ENCODE results near the gene MAEL. TPM values are rescaled to one million over a fixed set of nuclear protein-coding genes. Genes with fewer than 3 reads are reported as not detected.

MAEL gene
- total RNA-seq, 2 experiments from 2014 or later = 0.40 to 0.45 TPM

DNA sequence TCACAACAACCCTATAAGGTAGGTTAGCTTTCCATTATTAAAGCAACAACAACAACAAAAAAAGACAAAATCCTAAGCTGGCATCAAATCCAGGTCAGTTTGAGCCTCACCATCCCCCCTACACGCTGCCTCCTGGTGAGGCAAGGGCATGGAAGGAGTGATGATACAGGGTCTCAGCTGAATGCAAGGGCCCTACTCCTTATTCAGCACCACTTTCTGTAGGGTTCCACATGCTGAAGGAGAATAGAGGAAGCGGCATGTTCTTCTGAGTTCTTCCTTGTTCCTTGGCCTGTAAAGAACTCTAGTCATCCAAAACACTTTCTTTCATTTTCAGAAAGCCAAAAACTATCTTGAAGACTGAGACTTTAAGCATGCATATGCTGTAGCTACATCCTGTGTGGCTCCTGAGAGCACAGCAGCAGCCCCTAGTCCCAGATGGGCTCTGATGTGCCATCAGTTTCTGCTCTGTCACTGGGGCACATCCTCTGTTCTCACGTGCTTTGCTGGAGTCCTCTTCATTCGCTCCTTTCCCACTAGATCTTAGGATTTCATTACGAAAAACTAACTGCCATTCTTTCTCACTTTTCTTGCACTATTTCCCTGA, 19.9 kb upstream of the MAEL start:
- ChIA-PET POLR2A (no interaction called here), CTCF (interaction anchor here (1.3 to 1.5 kb wide), 2 partner anchors 59 to 90 kb away, joined by 4 read pairs; no protein-coding TSS in a partner anchor)
- Mint-ChIP-seq H3K4me3 (no peak overlapping the region), H3K27ac (peak overlapping the region; percentile 2), H3K36me3 (ENCODE audit: low read depth) (no peaks in the 10 kb centered on the region), H3K9me3 (no peaks in the 10 kb centered on the region), H3K27me3 (peaks cover 23% of the 10 kb centered on the region), H3K4me1 (peaks cover 40% of the 10 kb centered on the region)
- DNase-seq = no peak

DNA sequence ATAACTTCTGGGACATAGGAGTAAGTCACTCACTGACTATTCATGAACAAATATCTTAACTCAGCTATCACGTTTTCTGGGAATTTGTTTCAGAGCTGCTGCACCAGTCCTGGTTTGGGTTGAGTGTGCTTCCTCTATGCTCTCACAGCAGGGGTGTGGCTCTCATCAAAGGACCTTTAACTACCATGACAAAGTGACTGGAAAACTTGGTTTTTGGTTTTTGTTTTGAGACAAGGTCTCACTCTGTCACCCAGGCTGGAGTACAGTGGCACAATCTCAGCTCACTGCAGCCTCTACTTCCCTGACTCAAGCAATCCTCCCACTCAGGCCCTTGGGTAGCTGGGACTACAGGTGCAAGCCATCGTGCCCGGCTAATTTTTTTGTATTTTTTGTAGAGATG, 17.8 kb upstream of the MAEL start:
- Mint-ChIP-seq H3K4me1 (peaks cover 53% of the 10 kb centered on the region), H3K9me3 (no peaks in the 10 kb centered on the region), H3K36me3 (ENCODE audit: low read depth) (no peaks in the 10 kb centered on the region), H3K4me3 (no peak overlapping the region), H3K27me3 (peaks cover 31% of the 10 kb centered on the region), H3K27ac (no peak overlapping the region)
- ChIA-PET POLR2A (interaction anchor here (1.4 kb wide), 1 partner anchor 95 kb away, joined by 5 read pairs; the partner anchor contains the start of gene TADA1), CTCF (no interaction called here)
- DNase-seq = no peak

DNA sequence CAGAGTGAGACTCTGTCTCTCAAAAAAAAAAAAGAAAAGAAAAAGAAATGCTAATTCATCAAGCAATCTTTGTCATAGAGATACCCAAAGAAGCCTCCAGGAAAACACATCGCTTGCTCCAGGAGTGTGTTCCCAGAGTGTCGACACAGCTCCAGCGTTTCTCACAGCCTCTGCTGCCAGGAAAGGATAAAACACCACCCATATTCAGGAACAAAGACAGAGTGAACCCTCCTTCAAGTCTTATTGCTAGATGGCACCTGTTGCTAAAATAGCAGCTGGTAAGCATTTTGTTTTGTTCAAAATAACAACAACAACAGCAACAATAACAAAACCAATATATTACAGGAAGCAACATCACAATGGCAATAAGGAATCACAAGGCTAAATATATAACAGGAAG, 16.9 kb upstream of the MAEL start:
- Mint-ChIP-seq H3K27me3 (peaks cover 38% of the 10 kb centered on the region), H3K9me3 (no peaks in the 10 kb centered on the region), H3K36me3 (ENCODE audit: low read depth) (no peaks in the 10 kb centered on the region), H3K4me3 (no peak overlapping the region), H3K4me1 (peaks cover 58% of the 10 kb centered on the region), H3K27ac (no peak overlapping the region)
- CTCF ChIA-PET = interaction anchor here (2.2 to 4.0 kb wide), 2 partner anchors 62 to 86 kb away, joined by 6 to 11 read pairs; no protein-coding TSS in a partner anchor
- POLR2A ChIA-PET = interaction anchor here (1.2 kb wide), 1 partner anchor 72 kb away, joined by 3 read pairs; no protein-coding TSS in a partner anchor
- DNase-seq = no peak

DNA sequence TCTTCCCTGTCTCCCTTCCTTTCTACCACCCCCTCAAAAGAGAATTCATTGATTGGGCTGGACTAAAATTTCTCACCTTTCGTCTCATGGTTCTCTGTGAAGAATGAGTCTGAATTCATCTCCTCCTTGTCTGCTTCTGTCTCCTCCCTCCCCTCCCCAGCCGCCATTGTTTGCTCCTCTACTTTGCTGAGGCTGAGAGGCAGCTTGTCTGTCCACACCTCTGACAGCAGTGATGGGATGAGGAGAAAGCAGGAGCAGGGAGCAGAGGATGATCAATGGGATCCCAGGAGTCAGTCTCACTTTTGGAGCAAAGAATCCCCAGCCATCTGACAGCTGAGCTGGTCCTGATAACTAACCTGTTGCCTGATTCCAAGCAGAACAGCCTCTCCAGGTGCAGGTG, 16.3 kb upstream of the MAEL start:
- Mint-ChIP-seq H3K9me3 (no peaks in the 10 kb centered on the region), H3K36me3 (ENCODE audit: low read depth) (no peaks in the 10 kb centered on the region), H3K4me3 (no peak overlapping the region), H3K27ac (no peak overlapping the region), H3K4me1 (peaks cover 58% of the 10 kb centered on the region), H3K27me3 (peaks cover 37% of the 10 kb centered on the region)
- no peak for DNase-seq
- ChIA-PET CTCF (interaction anchor here (2.2 to 4.0 kb wide), 2 partner anchors 63 to 86 kb away, joined by 6 to 11 read pairs; no protein-coding TSS in a partner anchor), POLR2A (interaction anchor here (1.2 kb wide), 1 partner anchor 72 kb away, joined by 3 read pairs; no protein-coding TSS in a partner anchor)

DNA sequence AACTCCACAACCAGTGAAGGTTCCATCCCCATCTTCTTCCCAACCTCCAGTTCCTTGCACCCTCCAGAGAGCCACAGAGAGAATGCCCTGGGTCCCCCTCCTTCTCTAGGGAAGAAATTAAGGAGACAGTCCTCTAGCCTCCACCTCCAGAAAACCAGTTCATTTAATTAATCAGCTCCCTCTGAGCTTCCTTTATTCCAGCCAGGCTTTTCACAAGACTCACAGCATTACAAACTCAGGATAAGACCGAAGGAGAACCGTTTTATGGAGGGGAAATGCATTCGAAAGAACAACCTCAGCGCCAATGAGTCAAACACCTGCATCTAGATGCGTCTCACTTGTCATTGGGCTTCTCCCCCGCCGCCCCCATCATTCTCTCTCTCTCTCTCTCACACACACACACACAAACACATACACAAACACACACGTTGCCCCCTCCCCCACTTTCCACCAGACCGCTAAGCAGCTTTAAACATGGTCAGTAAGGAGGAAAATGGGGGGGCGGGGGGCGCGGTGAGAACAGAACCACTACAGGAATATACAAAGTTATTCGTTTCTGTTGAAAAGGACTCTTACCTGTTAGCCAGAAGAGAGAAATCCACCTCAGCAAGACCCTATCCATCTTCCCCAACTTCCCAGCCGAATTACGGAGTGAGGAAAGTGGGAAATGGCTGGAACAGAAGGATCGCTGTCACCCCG, 14.3 kb upstream of the MAEL start:
- Mint-ChIP-seq H3K4me1 (peaks cover 51% of the 10 kb centered on the region), H3K4me3 (peak overlapping the region; percentile 91), H3K27me3 (peaks cover 35% of the 10 kb centered on the region), H3K36me3 (ENCODE audit: low read depth) (no peaks in the 10 kb centered on the region), H3K9me3 (no peaks in the 10 kb centered on the region), H3K27ac (peak overlapping the region; percentile 74)
- peak; percentile 26 for DNase-seq
- CTCF ChIA-PET = interaction anchor here (0.7 to 4.0 kb wide), 2 partner anchors 65 to 82 kb away, joined by 3 to 11 read pairs; no protein-coding TSS in a partner anchor
- POLR2A ChIA-PET = interaction anchor here (0.7 to 2.5 kb wide), 3 partner anchors 99 to 525 kb away, joined by 3 to 7 read pairs (median 3); partner anchors contain the start of genes POU2F1 and TADA1

DNA sequence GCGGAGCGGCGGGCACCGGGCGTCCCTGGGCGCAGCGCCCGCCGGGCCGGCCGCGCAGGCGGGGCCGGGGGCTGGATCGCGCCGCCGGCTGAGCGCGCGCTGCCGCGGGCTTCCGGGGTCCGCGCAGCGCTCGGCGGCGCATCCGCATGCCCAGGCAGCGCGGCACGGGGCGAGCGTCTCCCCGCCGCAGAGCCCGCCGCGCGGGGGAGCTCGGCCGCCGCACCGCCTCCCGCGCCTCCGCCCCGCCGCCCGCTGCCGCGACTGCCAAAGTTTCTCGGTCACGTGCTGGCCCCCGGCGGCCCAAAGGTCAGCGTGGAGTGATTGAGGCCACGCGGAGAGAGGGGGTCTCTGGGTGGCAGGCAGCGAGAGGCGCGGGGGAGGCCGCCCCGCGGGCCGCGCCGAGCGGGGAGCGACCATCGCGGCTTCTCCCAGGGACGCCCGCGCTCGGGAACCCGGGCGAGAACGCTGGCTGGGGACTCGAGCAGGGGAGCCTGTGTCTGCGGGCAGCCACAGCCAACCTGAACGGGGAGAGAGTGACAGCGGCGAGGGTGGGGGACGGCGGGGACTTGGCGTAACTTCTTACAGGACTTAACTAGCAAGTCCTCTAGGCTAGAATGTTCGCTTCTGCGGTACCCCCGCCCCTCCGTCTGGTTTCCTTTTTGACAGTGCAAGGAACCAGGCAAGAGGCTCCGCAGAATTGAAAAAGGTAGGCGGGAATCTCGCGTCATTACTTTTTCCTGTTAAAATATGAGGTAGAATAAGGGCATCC, 13.5 kb upstream of the MAEL start, which contains the start of gene ILDR2:
Gene ILDR2 (minus strand): TSS at position 180 of the 769 bp plus-strand sequence. CDS start 272 bp downstream, outside the sequence.
- ChIA-PET POLR2A (interaction anchor here (0.5 to 2.5 kb wide), 2 partner anchors 65 to 244 kb away, joined by 3 to 7 read pairs; partner anchors contain the start of gene POU2F1), CTCF (interaction anchor here (4.0 kb wide), 1 partner anchor 66 kb away, joined by 11 read pairs; no protein-coding TSS in a partner anchor)
- peaks cover 35% of the 10 kb centered on the region for H3K27me3 Mint-ChIP-seq
- no peaks in the 10 kb centered on the region for H3K36me3 Mint-ChIP-seq (ENCODE audit: low read depth)
- DNase-seq = peak; percentile 63
- H3K9me3 Mint-ChIP-seq = no peaks in the 10 kb centered on the region
- peak within 1 kb of the TSS; percentile 74 for H3K27ac Mint-ChIP-seq
- peaks cover 48% of the 10 kb centered on the region for H3K4me1 Mint-ChIP-seq
- peak within 1 kb of the TSS; percentile 91 for H3K4me3 Mint-ChIP-seq

DNA sequence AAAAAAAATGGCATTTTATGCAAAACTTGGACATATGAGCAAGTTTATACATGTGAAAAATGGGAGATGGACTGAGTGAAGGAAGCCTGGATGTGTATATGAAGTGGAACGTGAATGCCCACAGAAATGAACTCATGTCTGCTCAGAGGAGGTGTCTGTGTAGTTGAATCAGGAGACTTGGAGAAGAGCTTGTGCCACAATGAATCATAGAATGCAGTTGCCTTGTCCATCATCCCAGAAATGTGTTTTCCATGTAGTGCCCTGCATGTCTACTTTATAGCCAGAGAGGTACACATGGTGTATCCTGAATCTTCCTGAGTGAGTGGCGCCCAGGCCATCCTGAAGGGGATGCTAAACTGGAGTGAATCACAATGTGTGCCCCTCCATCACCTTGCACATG, 11.1 kb upstream of the MAEL start:
- Mint-ChIP-seq H3K4me1 (peaks cover 28% of the 10 kb centered on the region), H3K27ac (no peak overlapping the region), H3K9me3 (no peaks in the 10 kb centered on the region), H3K4me3 (no peak overlapping the region), H3K36me3 (ENCODE audit: low read depth) (no peaks in the 10 kb centered on the region), H3K27me3 (peaks cover 27% of the 10 kb centered on the region)
- CTCF ChIA-PET = interaction anchor here (1.3 kb wide), 1 partner anchor 80 kb away, joined by 4 read pairs; no protein-coding TSS in a partner anchor
- no peak for DNase-seq
- POLR2A ChIA-PET = no interaction called here

DNA sequence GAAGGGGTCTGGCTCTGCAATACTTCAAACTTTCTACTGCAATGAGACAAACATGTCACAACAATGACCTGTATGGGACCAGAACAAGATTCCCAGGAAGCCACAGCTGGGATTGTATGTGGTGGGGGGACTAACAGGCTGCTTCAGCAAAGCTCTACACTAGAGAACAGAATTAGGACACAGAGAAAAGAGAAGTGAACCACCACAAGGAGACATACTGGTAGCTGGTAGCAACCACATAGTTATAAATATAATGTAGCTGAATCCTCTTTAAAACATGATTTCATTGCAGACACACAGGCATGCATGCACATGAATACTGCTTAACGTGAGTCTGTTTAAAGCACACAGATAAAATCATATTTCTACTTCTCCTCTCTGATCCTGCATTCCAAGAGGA, 10.3 kb upstream of the MAEL start:
- POLR2A ChIA-PET = no interaction called here
- Mint-ChIP-seq H3K36me3 (ENCODE audit: low read depth) (no peaks in the 10 kb centered on the region), H3K27me3 (peaks cover 23% of the 10 kb centered on the region), H3K27ac (no peak overlapping the region), H3K4me3 (no peak overlapping the region), H3K9me3 (no peaks in the 10 kb centered on the region), H3K4me1 (peaks cover 22% of the 10 kb centered on the region)
- CTCF ChIA-PET = interaction anchor here (0.9 kb wide), 1 partner anchor 80 kb away, joined by 3 read pairs; no protein-coding TSS in a partner anchor
- no peak for DNase-seq

DNA sequence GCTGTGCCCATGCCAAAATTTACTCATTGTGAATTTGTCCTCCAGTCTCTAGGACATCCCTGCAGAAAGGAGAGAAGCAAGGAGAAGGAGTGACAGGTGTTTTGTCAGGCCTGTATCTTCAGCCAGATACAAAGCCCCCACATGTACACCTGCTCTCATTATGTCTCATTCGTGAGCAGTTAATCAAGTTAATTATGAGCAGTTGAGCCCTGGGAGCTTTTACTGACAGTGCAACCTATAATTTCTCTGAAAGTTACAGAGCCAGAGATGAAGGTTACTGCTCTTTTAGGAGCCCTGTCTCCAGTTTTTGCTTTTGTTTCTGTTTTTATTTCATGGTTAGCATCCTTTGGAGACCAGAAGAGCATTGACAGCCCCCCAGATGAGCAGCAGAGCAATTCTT, 8.7 kb upstream of the MAEL start:
- Mint-ChIP-seq H3K27me3 (peaks cover 26% of the 10 kb centered on the region), H3K9me3 (no peaks in the 10 kb centered on the region), H3K4me3 (no peak overlapping the region), H3K4me1 (peaks cover 10% of the 10 kb centered on the region), H3K27ac (no peak overlapping the region), H3K36me3 (ENCODE audit: low read depth) (no peaks in the 10 kb centered on the region)
- ChIA-PET POLR2A (interaction anchor here (0.8 kb wide), 1 partner anchor 12 kb away, joined by 3 read pairs; no protein-coding TSS in a partner anchor), CTCF (interaction anchor here (1.0 kb wide), 1 partner anchor 240 kb away, joined by 3 read pairs; no protein-coding TSS in a partner anchor)
- DNase-seq = no peak

DNA sequence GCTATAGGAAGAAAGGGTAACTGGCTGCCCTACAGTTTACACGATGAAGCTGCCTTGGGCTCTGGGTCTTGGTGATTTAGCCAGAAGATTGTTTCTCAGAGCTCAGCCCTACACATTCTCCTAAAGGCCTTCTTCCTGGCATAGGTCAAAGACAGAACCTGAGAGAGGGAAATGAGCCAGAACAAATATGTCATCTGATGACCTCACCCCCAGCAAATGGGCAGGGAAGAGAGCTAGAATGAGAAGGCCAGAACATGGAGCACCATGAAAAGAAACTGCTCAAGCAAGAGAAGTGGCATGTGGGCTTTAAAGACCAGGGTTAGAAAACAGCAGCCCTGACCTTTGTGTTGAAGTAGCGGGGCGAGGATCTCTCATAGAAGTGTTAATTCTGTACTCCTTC, 8.3 kb upstream of the MAEL start:
- no peak for DNase-seq
- Mint-ChIP-seq H3K4me1 (peaks cover 10% of the 10 kb centered on the region), H3K27ac (no peak overlapping the region), H3K27me3 (peaks cover 31% of the 10 kb centered on the region), H3K4me3 (no peak overlapping the region), H3K9me3 (no peaks in the 10 kb centered on the region), H3K36me3 (ENCODE audit: low read depth) (no peaks in the 10 kb centered on the region)
- CTCF ChIA-PET = interaction anchor here (1.0 kb wide), 1 partner anchor 239 kb away, joined by 3 read pairs; no protein-coding TSS in a partner anchor
- POLR2A ChIA-PET = interaction anchor here (0.8 kb wide), 1 partner anchor 11 kb away, joined by 3 read pairs; no protein-coding TSS in a partner anchor

DNA sequence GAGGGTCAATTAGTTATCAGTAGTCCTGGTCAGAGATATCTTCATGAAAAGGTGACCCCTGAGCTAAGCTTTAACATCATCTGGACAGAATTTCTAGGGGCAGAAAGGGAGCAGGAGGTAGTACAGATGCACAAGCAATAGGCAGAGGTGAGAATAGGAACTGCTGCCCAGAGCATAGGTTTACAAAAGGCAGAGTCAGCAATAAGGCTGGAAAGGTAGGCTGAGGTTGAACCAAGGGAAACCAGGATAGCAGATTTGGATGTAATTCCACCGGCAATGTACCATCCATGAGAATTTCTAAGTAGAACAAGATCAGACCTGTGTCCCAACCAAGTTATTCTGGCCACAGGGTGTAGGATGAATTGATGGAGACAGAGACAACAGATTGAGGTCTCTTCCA, 7.5 kb upstream of the MAEL start:
- Mint-ChIP-seq H3K27ac (no peak overlapping the region), H3K4me3 (no peak overlapping the region), H3K9me3 (no peaks in the 10 kb centered on the region), H3K27me3 (peaks cover 28% of the 10 kb centered on the region), H3K4me1 (peaks cover 2% of the 10 kb centered on the region), H3K36me3 (ENCODE audit: low read depth) (no peaks in the 10 kb centered on the region)
- CTCF ChIA-PET = no interaction called here
- DNase-seq = no peak
- POLR2A ChIA-PET = no interaction called here

DNA sequence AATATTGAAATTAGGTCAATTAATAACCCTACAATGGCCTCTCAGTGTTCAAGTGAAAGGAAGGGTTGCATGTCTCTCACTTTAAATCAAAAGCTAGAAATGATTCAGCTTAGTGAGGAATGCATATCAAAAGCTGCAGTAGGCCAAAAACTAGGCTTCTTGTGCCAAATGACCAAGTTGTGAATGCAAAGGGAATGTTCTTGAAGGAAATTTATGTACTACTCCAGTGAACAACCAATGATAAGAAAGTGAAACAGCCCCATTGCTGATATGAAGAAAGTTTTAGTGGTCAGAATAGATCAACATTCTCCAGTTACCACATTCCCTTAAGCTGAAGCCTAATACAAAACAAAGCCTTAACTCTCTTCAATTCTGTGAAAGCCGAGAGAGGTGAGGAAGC, 10.0 kb downstream of the MAEL start:
- CTCF ChIA-PET = interaction anchor here (1.1 to 1.7 kb wide), 4 partner anchors 45 to 89 kb away, joined by 3 to 9 read pairs (median 5); no protein-coding TSS in a partner anchor
- H3K4me3 Mint-ChIP-seq = no peak overlapping the region

More for the DNA sequence above, 10.0 kb downstream of the MAEL start:
- POLR2A ChIA-PET = interaction anchor here (0.8 kb wide), 1 partner anchor 44 kb away, joined by 3 read pairs; no protein-coding TSS in a partner anchor
- Mint-ChIP-seq H3K9me3 (peaks cover 9% of the 10 kb centered on the region), H3K27me3 (peaks cover 16% of the 10 kb centered on the region), H3K27ac (no peak overlapping the region), H3K36me3 (ENCODE audit: low read depth) (no peaks in the 10 kb centered on the region), H3K4me1 (peaks cover 7% of the 10 kb centered on the region)
- no peak for DNase-seq

Measured in activated CD4-positive, alpha-beta memory T cell treated with anti-CD3 and anti-CD28 coated beads, Interleukin-2, amount 10 ng/mL, durations not matched to agents 7 days and 5 days (primary cell).